ENCODE data around the gene SLC1A5. TPM values are rescaled to one million over a fixed set of nuclear protein-coding genes. Genes with fewer than 3 reads are reported as not detected.

The SLC1A5 gene
- polyA plus RNA-seq, 3 donors, result 32.8 to 42.7 (median 38.8) TPM

GRCh38 chr19:46745030-46745429, 43.4 kb downstream of the SLC1A5 start:
- DNase-seq (ENCODE audit: low read depth in 3 of 3, low spot score in 2 of 3), result no peak

GRCh38 chr19:46744005-46744691, 44.2 kb downstream of the SLC1A5 start:
- DNase-seq (ENCODE audit: low read depth in 3 of 3, low spot score in 2 of 3), result no peak

- no peak for DNase-seq (ENCODE audit: low read depth in 3 of 3, low spot score in 2 of 3)
These were observed 45.4 kb downstream of the SLC1A5 start for GRCh38 chr19:46742926-46743480.

GRCh38 chr19:46741447-46741846, 46.9 kb downstream of the SLC1A5 start:
- DNase-seq (ENCODE audit: low read depth in 3 of 3, low spot score in 2 of 3), result no peak

- DNase-seq (ENCODE audit: low read depth in 3 of 3, low spot score in 2 of 3), result no peak
These were observed 49.1 kb downstream of the SLC1A5 start for GRCh38 chr19:46739290-46739771.

- DNase-seq (ENCODE audit: low read depth in 3 of 3, low spot score in 2 of 3), result no peak
These were observed 50.6 kb downstream of the SLC1A5 start for GRCh38 chr19:46737761-46738171.

GRCh38 chr19:46737298-46737654, 51.1 kb downstream of the SLC1A5 start:
- DNase-seq (ENCODE audit: low read depth in 3 of 3, low spot score in 2 of 3), result no peak

GRCh38 chr19:46736531-46737297, 51.7 kb downstream of the SLC1A5 start:
- DNase-seq (ENCODE audit: low read depth in 3 of 3, low spot score in 2 of 3), result no peak

GRCh38 chr19:46733690-46734292, 54.6 kb downstream of the SLC1A5 start:
- no peak for DNase-seq (ENCODE audit: low read depth in 3 of 3, low spot score in 2 of 3)

GRCh38 chr19:46732966-46733689, 55.3 kb downstream of the SLC1A5 start:
- DNase-seq (ENCODE audit: low read depth in 3 of 3, low spot score in 2 of 3), result no peak

- DNase-seq (ENCODE audit: low read depth in 3 of 3, low spot score in 2 of 3), result no peak
These were observed 56.0 kb downstream of the SLC1A5 start for GRCh38 chr19:46732172-46732938.

- no peak for DNase-seq (ENCODE audit: low read depth in 3 of 3, low spot score in 2 of 3)
These were observed 56.8 kb downstream of the SLC1A5 start for GRCh38 chr19:46731584-46731983.

GRCh38 chr19:46731007-46731501, 57.3 kb downstream of the SLC1A5 start:
- no peak for DNase-seq (ENCODE audit: low read depth in 3 of 3, low spot score in 2 of 3)

GRCh38 chr19:46730595-46730994, 57.8 kb downstream of the SLC1A5 start:
- no peak for DNase-seq (ENCODE audit: low read depth in 3 of 3, low spot score in 2 of 3)

- no peak for DNase-seq (ENCODE audit: low read depth in 3 of 3, low spot score in 2 of 3)
These were observed 58.2 kb downstream of the SLC1A5 start for GRCh38 chr19:46730187-46730586.

- DNase-seq (ENCODE audit: low read depth in 3 of 3, low spot score in 2 of 3), result no peak
These were observed 58.7 kb downstream of the SLC1A5 start for GRCh38 chr19:46729696-46730095.

- DNase-seq (ENCODE audit: low read depth in 3 of 3, low spot score in 2 of 3), result no peak
These were observed 59.6 kb downstream of the SLC1A5 start for GRCh38 chr19:46728693-46729339.

- no peak for DNase-seq (ENCODE audit: low read depth in 3 of 3, low spot score in 2 of 3)
These were observed 60.2 kb downstream of the SLC1A5 start for GRCh38 chr19:46728208-46728607.

- DNase-seq (ENCODE audit: low read depth in 3 of 3, low spot score in 2 of 3), result no peak
These were observed 60.6 kb downstream of the SLC1A5 start for GRCh38 chr19:46727757-46728156.

Data from right renal cortex interstitium (tissue), 3 donors.